Ecto neural progenitor cell (in vitro differentiated cells): ENCODE data around the gene SLC9A9.
"Not testable (repeated sequence)": the region's sequence is repeated elsewhere in the genome, so short reads cannot be mapped to it uniquely, and the experiment has no call there.

ENCODE experiments used
- DNase-seq: peaks from one replicate; pipeline ENCODE4 v3.0.0-alpha.2; 2018; ENCODE audit warnings: low spot score

SLC9A9 gene

DNA sequence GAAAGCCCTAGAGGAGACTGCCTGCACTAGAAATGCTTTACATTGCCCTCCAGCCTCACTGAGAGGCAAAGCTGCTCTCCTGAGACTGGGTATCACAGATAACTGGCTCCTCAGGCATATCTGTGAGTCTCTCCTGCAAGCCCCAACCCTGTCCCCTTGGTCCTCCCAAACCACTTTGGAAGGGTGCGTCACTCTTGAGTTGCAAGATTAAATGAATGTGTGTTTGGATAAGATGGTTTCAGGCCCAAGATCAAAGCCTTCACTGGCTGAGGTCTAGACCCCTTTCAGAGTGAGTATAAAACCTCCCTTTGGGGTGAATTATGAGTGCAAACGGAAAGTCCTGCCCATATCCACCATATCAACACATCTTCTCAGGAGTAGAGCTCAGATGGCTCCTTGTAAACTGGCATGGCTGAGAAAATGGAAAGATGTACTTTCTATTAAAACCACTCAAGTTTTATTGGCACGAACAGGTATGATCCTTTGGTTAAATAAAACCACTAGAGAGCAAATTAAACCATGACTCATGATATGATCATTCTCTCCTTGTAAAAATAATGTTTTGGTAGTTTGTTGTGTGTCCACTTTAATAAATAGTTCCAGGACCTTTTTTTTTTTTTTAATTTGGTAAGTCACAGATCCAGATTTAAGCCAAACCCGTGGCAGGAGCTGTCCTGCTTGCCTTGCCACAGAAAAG lies 564.7 kb downstream of the SLC9A9 start:
- no peak for DNase-seq

DNA sequence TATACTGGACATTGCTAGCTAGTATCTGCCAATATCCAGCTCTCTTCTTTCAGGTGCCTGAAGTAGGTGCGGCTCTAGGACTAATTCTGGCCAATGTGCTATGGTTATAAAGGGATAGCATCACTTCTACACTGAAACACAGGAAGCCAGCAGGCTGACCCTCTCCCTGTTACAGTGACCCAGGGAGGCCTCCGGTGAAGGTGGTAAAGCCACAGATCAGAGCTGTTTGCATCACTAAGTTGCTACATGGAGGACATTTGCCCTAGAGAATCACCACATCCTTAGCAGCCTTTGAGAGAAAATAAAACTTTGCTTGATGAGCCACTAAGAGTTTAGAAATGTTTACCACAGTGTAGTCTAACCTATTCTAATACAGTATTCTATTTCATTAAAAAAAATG lies 567.3 kb downstream of the SLC9A9 start:
- no peak for DNase-seq

- not testable (repeated sequence) for DNase-seq
Observed at GRCh38 chr3:143279567-143279966, 568.7 kb downstream of the SLC9A9 start.

GRCh38 chr3:143278721-143279120 lies 569.5 kb downstream of the SLC9A9 start:
- DNase-seq = no peak

DNA sequence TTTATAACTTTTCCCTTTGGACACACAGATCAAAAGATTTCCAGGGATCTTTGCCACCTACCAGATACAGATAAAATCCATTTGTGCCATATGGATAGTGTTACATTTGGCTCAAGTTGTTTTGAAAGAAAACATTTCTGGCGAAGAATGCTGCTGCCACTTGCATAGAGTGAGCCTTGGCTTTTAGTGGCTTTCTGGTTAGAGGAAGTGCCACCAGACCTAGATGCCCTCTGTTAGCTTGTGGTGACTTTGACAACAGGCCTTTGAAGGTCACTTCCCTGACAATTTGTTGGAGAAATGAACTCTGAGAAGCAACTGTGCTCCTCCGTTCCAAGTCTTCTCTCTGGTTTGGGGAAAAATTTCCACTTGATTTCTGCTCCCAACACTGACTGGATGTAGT lies 570.7 kb downstream of the SLC9A9 start:
- DNase-seq = no peak

- DNase-seq = no peak
Observed at GRCh38 chr3:143276592-143276991, 571.7 kb downstream of the SLC9A9 start.

- no peak for DNase-seq
Observed at GRCh38 chr3:143273975-143274690, 574.1 kb downstream of the SLC9A9 start.

DNA sequence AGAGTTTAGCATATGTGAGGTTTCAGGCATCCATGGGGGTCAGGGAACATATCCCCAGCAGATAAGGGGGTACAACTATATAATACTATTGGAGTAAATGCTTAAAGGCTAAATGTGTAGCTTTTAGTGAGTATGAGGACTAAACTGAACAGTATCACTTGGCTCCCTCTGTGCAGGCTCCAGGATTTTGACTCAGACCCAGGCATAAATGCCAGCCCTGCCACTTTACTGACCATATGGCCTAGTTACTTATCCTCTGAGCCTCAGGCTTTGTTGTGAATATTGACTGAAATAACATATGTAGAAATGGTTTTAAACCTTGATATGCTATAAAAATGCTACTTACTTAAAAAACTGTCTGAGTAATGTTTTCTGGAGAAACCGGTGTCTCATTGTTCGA lies 577.1 kb downstream of the SLC9A9 start:
- no peak for DNase-seq

- DNase-seq = no peak
Observed at GRCh38 chr3:143269741-143270140, 578.5 kb downstream of the SLC9A9 start.

- no peak for DNase-seq
Observed at GRCh38 chr3:143267989-143268388, 580.3 kb downstream of the SLC9A9 start.

DNA sequence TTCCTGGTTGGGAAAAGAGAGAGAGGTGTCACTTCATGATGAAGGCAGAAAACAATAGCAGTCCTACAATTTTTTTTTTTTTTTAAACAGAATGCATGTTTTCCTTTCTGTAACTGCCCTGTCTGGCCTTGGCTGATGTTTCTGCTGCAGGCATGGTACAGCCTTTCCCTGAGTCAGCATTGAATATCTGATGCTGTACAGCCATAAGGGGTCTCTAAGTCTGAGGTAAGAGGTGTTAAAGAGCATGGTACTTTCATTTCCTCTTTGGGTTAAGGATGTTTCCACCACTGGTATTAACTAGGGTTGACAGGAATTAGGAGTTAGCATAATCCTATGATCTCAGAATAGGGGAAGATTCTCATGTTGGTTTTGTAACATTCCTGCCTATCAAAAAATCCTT lies 581.3 kb downstream of the SLC9A9 start:
- DNase-seq = no peak

GRCh38 chr3:143266511-143266910 lies 581.8 kb downstream of the SLC9A9 start:
- no peak for DNase-seq

DNA sequence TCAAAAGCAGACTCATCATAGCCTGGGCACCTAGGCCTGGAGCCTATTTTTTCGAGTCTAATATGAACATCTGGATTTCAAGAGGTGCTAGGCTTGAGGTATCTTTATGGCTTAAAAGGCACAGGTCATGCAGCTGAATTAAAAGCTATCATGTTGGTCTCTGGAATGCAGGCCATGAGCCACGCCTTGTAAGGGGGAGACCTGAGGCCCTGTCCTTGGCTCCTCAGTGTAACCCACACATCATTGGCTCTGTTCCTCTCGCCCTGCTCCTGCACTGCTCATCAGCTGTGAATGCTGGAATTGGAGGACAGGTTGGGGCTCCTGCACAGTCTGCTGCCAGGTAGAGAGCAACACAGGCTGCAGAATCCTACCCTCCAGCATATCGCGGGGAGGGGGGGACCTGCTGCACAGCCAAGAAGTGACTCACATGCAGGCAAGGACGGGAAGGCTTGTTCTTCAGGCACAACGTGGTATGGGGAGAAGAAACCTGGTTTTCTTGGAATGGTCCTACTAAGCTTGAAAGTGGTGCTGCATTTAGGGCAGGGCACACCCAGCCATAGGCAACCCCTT lies 582.7 kb downstream of the SLC9A9 start:
- no peak for DNase-seq

DNA sequence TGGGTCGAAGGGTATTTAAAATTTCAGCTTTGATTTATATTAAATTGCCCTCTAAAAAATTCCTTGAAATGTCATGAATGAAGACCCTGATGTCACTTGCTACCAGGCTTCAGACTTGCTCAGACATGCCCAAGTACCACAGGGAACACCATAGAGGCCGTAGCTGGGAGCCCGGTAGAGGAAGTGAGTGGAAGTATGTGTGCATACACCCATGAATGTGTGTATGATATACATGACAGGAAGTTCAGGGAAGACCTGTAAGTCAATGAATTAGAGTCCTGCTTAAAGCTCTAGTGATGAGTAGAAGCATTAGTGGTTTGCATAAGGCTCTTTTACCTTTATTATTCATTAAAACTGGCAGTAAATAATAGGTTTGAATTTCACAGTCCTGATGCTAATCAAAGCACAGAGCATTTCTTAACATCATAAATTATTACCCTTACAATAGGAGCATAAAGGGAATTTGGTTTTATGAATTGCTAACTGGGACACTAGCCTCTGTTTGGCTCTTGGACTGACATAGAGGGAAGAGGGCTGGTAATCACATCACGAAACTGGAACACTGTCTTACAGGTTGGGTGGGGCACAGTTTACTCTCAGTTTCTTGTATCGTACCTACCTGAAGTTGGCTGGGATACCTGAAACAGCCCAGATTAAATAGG lies 584.3 kb downstream of the SLC9A9 start:
- no peak for DNase-seq

GRCh38 chr3:143261848-143262247 lies 586.4 kb downstream of the SLC9A9 start:
- DNase-seq = no peak

DNA sequence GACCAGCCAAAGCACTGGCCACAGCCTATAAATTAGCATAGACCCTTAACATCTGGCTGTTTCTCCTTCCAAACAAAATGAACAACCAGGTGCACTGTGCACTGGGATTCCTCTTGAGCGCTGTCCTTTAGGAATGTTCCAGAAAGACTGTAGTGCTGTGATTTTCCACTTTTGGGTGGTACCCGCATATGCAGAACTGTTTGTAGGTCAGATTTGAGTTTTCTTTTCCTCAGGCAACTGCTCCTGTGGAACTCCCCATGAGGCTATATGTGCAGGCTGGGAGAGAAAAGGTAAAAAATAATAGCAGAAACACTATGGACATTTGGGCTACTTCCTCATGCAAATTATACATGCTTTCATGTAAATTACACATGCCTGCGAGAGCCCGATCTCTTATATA lies 589.6 kb downstream of the SLC9A9 start:
- no peak for DNase-seq

GRCh38 chr3:143256416-143256815 lies 591.9 kb downstream of the SLC9A9 start:
- DNase-seq = no peak

- DNase-seq = no peak
Observed at GRCh38 chr3:143255739-143256138, 592.5 kb downstream of the SLC9A9 start.

GRCh38 chr3:143252931-143253330 lies 595.3 kb downstream of the SLC9A9 start:
- DNase-seq = no peak

DNA sequence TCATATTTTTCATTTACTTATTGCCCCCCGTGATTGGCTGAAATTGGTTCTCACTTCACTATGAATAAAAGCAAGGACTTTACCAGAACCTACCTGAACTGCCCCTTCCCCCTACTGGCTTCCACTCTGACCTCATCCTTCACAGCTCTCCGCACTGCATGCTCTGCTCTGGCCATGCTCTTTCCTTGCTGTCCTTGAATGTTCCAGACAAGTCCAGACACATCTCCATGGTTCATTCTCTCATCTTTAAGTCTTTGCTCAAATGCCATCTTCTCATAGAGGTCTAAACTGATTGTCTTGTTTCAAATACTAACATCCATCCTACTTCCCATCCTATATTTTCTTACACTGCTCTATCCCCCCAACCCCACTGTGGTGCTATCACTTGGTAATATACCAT lies 599.3 kb downstream of the SLC9A9 start:
- no peak for DNase-seq

DNA sequence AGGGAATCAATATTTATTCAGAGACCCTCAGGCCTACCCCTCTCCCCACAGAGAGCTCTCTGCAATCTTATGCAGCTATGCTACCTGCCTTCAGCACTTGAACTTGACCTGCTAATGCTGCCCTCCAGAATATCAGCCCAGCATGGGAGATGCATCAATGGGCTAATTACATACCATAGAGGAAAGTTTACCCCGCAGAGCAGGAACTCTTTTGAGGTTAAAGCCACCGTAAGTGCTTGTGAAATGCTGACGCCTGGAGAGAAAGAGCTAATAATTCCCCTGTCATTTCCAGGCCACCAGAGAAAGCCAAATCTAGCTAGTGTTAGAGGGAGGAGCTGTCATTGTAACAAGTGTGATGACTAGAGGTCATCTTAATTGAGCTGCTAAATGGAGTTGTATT lies 601.2 kb downstream of the SLC9A9 start:
- no peak for DNase-seq

- no peak for DNase-seq
Observed at GRCh38 chr3:143245692-143246091, 602.6 kb downstream of the SLC9A9 start.

DNA sequence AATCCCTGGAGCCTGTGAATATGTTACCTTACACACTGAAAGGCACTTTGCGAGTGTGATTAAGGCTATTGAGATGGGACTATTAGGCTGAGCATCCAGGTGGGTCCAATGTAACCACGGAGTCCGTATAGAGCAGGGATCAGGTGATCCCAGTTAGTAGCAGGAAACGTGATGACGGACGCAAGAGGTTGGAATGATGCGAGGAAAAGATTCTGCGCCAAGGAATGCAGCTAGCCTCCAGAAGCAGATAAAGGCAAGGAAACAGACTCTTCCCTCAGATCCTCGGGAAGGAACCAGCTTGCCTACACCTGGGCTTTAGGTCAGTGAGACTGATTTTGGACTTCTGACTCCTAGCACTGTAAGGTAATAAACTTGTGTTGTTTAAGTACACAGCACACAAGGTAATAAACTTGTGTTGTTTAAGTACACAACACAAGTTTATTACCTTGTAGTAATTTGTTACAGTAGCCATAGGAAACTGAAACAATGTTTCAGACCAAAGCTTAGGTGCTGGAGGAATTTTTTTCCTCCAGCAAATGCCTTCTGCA lies 603.7 kb downstream of the SLC9A9 start:
- DNase-seq = no peak
